Activated CD4-positive, alpha-beta T cell treated with anti-CD3 and anti-CD28 coated beads for 1 hour (primary cell): ENCODE data around the gene RETREG1.
"Not testable (repeated sequence)": the region's sequence is repeated elsewhere in the genome, so short reads cannot be mapped to it uniquely, and the experiment has no call there.

Source experiments
- DNase-seq: peaks from one replicate; pipeline ENCODE4 v3.0.0-alpha.2; 2020

RETREG1 gene

DNA sequence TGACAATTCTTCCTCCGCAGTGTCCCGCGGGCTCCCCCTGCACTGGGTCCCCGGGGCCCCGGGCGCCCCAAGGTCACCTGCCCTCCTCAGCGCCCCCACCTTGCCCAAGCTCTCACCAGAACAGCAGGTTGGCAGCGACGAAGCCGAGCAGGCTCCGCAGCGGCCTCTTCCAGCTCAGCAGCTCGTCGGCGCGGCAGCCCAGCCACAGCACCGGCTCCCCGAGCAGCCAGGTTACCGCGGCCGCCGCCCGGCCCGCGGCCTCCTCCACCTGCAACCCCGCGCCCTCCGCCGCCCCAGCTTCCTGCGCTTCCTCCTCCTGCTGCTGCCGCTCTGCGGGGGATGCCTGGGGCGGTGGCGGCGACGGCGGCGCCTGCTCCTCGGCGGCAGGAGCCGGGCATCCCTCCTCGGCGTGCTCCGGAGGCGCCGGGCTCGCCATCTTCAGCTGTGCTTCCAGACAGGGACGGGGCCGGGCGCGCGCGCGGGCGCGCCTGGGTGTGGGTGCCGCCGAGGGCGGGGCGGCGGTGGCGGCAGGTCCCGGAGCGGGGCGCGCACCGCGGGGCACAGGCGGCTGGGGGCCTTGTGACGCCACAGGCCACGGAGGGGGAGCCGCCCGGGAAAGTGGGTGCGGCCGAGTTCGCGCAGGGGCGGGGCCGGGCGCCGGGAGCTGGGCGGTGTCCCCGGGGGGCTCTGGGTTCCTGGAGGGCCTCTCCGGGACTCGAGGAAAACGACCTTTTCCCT lies at the start of gene RETREG1:
Gene RETREG1, minus strand, starts transcription at position 462 of the 738 bp plus-strand sequence. Its CDS starts 26 bp downstream, at position 436.
- DNase-seq: peak; percentile 82

- no peak for DNase-seq
Observed at GRCh38 chr5:16666130-16666882, 49.5 kb upstream of the RETREG1 start.

DNA sequence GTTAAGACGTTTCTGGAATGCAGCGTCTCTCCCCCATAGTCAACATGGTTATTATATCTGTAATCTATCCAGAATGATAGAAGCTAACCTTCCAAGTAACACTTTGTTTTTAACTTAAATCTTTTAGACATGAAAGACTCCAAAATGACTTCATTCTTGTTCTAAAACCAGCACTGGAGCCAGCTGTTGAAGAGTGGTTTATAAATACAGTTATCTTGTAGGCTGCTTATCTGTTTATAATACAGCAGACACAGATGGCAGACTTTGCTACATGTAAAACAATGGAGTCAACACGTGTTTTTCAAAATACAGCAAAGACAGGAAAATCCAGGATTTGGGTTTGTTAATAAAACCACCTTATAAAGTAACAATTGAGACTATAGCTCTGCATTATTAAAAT lies 48.8 kb upstream of the RETREG1 start:
- DNase-seq: no peak

GRCh38 chr5:16664368-16664767 lies 47.6 kb upstream of the RETREG1 start:
- DNase-seq: no peak

GRCh38 chr5:16663840-16664239 lies 47.0 kb upstream of the RETREG1 start:
- no peak for DNase-seq

DNA sequence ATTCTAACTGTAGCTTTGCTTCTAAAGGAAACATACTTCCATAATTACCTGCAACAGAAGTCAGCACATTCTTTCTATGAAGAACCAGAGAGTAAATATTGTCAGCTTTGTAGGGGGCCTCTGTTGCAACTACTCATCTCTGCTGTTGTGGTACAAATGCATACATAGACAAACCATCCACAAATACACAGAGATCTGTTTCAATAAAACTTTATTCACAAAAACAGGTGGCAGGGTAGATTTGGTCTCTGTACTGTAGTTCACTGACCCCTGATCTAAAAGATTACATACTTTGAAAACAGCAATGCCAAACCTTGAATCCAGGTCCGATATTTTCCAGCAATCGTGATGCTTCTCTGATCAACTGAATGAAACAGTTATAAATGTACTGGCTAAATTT lies 44.9 kb upstream of the RETREG1 start:
- no peak for DNase-seq

GRCh38 chr5:16660982-16661381 lies 44.2 kb upstream of the RETREG1 start:
- DNase-seq: no peak

GRCh38 chr5:16659536-16659935 lies 42.7 kb upstream of the RETREG1 start:
- no peak for DNase-seq

GRCh38 chr5:16656561-16657191 lies 39.9 kb upstream of the RETREG1 start:
- DNase-seq: no peak

- DNase-seq: no peak
Observed at GRCh38 chr5:16654647-16655334, 38.0 kb upstream of the RETREG1 start.

DNA sequence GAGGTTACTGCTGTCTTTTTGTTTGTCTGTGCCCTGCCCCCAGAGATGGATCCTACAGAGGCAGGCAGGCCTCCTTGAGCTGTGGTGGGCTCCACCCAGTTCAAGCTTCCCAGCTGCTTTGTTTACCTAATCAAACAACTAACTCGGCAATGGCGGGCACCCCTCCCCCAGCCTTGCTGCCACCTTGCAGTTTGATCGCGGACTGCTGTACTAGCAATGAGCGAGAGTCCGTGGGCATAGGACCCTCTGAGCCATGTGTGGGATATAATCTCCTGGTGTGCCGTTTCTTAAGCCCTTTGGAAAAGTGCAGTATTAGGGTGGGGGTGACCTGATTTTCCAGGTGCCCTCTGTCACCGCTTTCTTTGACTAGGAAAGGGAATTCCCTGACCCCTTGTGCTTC lies 31.9 kb upstream of the RETREG1 start:
- not testable (repeated sequence) for DNase-seq

- no peak for DNase-seq
Observed at GRCh38 chr5:16644301-16644889, 27.6 kb upstream of the RETREG1 start.

DNA sequence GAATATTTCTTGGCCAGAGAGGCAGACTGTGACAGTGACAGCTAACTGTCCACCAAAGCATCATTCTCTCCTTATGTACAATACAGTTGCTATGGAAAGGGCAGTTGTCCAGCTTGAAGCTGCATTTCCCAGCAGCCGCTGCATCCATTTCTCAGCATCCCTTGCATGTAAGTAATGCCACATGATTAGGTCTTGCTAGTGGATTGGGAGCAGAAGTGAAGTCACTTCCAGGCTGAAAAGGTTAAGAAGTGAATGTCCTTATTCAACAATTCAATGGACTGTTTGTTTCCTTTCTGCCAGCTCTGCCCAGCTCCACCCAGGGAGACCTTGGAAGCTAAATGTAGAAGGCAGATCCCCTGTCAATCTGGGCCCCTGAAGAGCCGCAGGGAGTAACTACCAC lies 26.1 kb upstream of the RETREG1 start:
- DNase-seq: no peak

DNA sequence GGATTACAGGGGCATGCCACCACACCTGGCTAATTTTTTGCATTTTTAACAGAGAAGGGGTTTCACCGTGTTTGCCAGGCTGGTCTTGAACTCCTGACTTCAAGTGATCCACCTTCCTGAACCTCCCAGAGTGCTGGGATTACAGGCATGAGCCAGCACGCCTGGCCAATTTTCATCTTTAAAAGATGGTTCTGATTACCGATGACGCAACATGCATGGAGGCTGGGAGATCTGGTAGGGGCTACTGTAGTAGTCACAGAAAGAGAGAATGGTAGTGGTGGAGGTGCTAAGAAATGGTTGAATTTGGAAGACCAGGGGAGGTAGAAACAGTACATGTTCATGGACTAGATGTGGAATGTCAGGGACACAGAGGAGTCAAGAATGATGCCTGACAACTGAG lies 22.4 kb upstream of the RETREG1 start:
- DNase-seq: no peak

GRCh38 chr5:16628376-16628775 lies 11.6 kb upstream of the RETREG1 start:
- DNase-seq: no peak

DNA sequence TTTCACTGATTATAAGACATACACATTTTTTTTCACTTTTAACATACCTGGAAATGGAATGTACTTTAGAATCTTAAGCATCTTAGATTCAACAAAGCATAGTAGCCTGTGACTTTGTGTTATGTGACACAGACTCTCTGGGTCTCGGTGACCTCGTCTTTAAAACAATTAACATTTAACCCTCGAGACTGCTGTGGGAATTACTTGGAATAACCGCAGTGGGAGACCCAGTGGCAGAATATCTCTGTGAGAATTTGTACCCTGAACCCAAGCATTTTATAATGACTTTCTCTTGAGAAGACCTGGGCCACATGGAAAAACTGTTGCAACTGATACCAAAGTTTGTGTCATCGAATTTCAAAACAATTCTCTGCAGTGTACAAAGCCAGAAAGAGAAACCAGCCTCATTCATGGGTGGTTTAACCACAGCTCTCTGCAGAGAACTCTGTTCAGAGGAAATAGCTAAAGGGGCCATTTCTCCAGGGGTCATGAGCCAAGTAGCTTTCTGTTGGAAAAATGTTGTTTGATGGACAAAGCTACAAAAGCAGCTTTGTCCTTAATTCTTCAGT lies 10.0 kb upstream of the RETREG1 start:
- no peak for DNase-seq

DNA sequence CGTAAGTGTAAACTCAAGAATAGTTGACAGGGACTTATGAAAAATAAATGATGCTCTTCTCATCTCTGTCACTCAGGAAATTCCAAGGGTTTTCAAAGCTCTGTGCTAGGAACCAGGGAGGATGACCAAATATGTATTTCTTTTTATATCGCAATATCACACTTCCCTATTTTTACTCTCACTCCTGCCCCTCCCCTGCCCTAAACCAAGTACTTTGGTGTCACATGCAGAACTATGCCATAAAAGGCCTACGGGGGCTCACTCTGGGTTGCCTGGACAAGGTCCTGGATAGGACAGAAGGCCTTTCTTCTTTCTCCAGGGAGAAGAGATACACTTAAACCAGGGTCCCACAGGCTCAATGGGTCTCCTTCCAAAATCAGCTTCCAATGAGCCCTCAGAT lies 8.3 kb upstream of the RETREG1 start:
- no peak for DNase-seq

DNA sequence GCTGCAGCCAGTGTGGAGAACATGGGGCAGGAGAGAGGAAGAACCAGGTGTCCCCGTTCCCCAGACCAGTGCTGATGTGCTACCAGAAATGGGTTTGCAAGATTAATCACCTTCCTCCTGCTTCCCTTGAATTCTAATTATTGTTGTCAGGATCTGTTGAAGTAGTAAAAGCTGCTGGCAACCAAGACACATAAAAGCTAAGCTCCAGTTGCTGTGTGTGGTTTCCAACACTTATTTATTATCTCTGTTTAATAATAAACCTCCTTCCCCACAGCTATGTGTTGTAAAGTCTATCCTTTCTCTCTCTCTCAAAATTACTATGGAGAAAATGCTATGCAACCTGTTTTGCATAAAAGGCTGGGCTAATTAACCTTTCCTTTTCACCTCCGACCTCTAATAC lies 2.3 kb upstream of the RETREG1 start:
- DNase-seq: no peak

- no peak for DNase-seq
Observed at GRCh38 chr5:16618138-16618897, 1.5 kb upstream of the RETREG1 start.

GRCh38 chr5:16617274-16617968 lies 624 bp upstream of the RETREG1 start:
- DNase-seq: peak; percentile 49
